GM13976 (cell line): ENCODE results near the gene ITM2B.

Experiments
- DNase-seq: peaks from one replicate; pipeline ENCODE4 v3.0.0; 2012; ENCODE audit warnings: low spot score
- CTCF ChIP-seq: IDR thresholded peaks from 2 replicates; pipeline ENCODE4 v1.5.1; 2012; ENCODE audit warnings: borderline replicate concordance, mild to moderate bottlenecking; ENCODE audit not compliant: insufficient read depth; ENCODE audit errors: extremely low read depth, missing control alignments, control extremely low read depth
- in situ Hi-C: fragments of 300-500 bp; cut with MboI; formaldehyde crosslinking; loops from one replicate; pipeline ENCODE4 v1.12.0; 2022; ENCODE audit warnings: low sequenced_read_pairs, mixed read lengths, inconsistent platforms; ENCODE audit not compliant: unreplicated experiment

Gene ITM2B

GRCh38 chr13:48268019-48268418, 35.0 kb downstream of the ITM2B start:
- in situ Hi-C loops, result no loop called here
- no peak for DNase-seq
- TF ChIP-seq CTCF, result no peak

- in situ Hi-C loops, result no loop called here
- DNase-seq, result no peak
- TF ChIP-seq CTCF, result no peak
Measured at GRCh38 chr13:48273346-48273745, 40.3 kb downstream of the ITM2B start.

- in situ Hi-C loops, result no loop called here
- DNase-seq, result no peak
- TF ChIP-seq CTCF, result no peak
Measured at GRCh38 chr13:48275507-48275906, 42.5 kb downstream of the ITM2B start.

- in situ Hi-C loops, result no loop called here
- no peak for DNase-seq
- TF ChIP-seq CTCF, result no peak
Measured at GRCh38 chr13:48278806-48279205, 45.8 kb downstream of the ITM2B start.

- no peak for DNase-seq
- TF ChIP-seq CTCF, result no peak
- in situ Hi-C loops, result no loop called here
Measured at GRCh38 chr13:48281556-48281955, 48.5 kb downstream of the ITM2B start.

- no peak for DNase-seq
- in situ Hi-C loops, result no loop called here
- no peak for TF ChIP-seq CTCF
Measured at GRCh38 chr13:48291730-48292129, 58.7 kb downstream of the ITM2B start.

GRCh38 chr13:48292650-48293049, 59.6 kb downstream of the ITM2B start:
- in situ Hi-C loops, result no loop called here
- DNase-seq, result no peak
- no peak for TF ChIP-seq CTCF
